Lower leg skin (tissue), 3 donors: ENCODE measurements around the gene SDCBP2.

ENCODE experiments used
- POLR2A ChIP-seq, 2 donors: fragments of 450-650 bp; IDR thresholded peaks; one replicate each; pipeline ENCODE4 v1.6.1; 2016 to 2017; ENCODE audit warnings: antibody characterized with exemption in 2 of 2, mild to moderate bottlenecking in 1 of 2, moderate library complexity in 1 of 2
- TF ChIP-seq, protein P1 (sequence below), 3 donors: fragments of 450-650 bp; IDR thresholded peaks; one replicate each; pipeline ENCODE4 v1.5.1; 2016; ENCODE audit warnings: antibody characterized with exemption in 3 of 3, mild to moderate bottlenecking in 3 of 3, moderate library complexity in 2 of 3

DNA sequence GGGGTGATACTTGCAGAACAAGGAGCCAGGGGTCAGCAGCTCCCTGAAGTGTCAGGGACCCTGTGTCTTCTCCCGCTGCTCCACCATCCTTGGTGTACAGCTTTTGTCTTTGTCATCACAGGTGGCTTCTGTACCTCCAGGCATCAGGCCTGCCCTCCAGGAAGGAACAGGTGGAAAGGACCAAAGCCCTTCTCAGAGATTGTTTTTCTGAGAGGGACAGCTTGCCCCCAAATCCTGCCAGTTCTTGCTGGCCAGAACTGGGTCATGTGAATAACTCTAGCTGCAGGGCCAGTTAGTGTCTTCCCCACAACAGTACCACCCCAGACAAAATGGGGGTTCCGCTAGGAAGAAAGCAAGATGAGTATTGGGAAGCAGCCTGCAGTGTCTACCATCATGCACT, 31.5 kb downstream of the SDCBP2 start:
- no peak for TF ChIP-seq POLR2A (IDR thresholded peaks at IDR 0.05)
- TF ChIP-seq, protein P1, sequence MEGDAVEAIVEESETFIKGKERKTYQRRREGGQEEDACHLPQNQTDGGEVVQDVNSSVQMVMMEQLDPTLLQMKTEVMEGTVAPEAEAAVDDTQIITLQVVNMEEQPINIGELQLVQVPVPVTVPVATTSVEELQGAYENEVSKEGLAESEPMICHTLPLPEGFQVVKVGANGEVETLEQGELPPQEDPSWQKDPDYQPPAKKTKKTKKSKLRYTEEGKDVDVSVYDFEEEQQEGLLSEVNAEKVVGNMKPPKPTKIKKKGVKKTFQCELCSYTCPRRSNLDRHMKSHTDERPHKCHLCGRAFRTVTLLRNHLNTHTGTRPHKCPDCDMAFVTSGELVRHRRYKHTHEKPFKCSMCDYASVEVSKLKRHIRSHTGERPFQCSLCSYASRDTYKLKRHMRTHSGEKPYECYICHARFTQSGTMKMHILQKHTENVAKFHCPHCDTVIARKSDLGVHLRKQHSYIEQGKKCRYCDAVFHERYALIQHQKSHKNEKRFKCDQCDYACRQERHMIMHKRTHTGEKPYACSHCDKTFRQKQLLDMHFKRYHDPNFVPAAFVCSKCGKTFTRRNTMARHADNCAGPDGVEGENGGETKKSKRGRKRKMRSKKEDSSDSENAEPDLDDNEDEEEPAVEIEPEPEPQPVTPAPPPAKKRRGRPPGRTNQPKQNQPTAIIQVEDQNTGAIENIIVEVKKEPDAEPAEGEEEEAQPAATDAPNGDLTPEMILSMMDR (IDR thresholded peaks at IDR 0.05): no peak
